HepG2 (cell line): ENCODE data around the gene SYNM. TPM values are rescaled to one million over a fixed set of nuclear protein-coding genes. Genes with fewer than 3 reads are reported as not detected.

Experiments used
- ATAC-seq: fragments of 200-7000 bp; cut with Tn5 transposase; 3 replicates; pipeline ENCODE4 v1.9.1; 2020; ENCODE audit warnings: mild to moderate bottlenecking, moderate library complexity
- BruUV-seq: library from RNA; stranded (reverse); fragments of 400-500 nt; replicated peaks from 2 replicates; lab custom pipeline; 2021; lab: Mats Ljungman, UMichigan
- CTCF ChIA-PET: fragments of 300-600 bp; formaldehyde crosslinking; extraction: SDS; loops from one replicate; lab custom pipeline; 2021; ENCODE audit warnings: low total read pairs, inconsistent platforms, low intra/inter-chr PET ratio; lab: Yijun Ruan, JAX
- POLR2A ChIA-PET: fragments of 350-600 bp; sonication (Branson Sonifier 250); formaldehyde crosslinking; loops from one replicate; lab custom pipeline; 2020; ENCODE audit warnings: antibody characterized with exemption, inconsistent platforms; lab: Yijun Ruan, JAX
- DNase-seq: peaks from one replicate; pipeline ENCODE4 v3.0.0-alpha.2; 2015; ENCODE audit warnings: low spot score
- FAIRE-seq: peaks from 3 replicates; lab custom pipeline; 2011; peaks lifted over from hg19 to GRCh38; lab: Jason Lieb, UNC
- H2AFZ ChIP-seq: one replicate; pipeline ENCODE4 v1.6.1; 2011; ENCODE audit warnings: low read length, inconsistent platforms
- H3K27ac ChIP-seq: fragments of 300-600 bp; 3 replicates; pipeline ENCODE4 v1.8.0; 2011; ENCODE audit warnings: mixed run types, mild to moderate bottlenecking, mixed read lengths, low read length, inconsistent platforms; ENCODE audit not compliant: insufficient read depth; ENCODE audit errors: extremely low read length
- H3K27me3 ChIP-seq, 2 experiments: fragments of 200-600 bp in 1 of 2; 2 replicates in 1 of 2; 3 replicates in 1 of 2; pipeline versions ENCODE4 v1.6.0 to v1.8.0; 2011; ENCODE audit warnings: low read length in 2 of 2, mild to moderate bottlenecking in 2 of 2, moderate library complexity in 2 of 2, inconsistent platforms in 1 of 2; ENCODE audit not compliant: insufficient read depth in 2 of 2, control insufficient read depth in 1 of 2
- H3K36me3 ChIP-seq, 2 experiments: fragments of 200-600 bp in 1 of 2; replicated peaks in 1 of 2; 2 replicates in 1 of 2; 3 replicates in 1 of 2; pipeline versions ENCODE4 v1.5.1 to v1.8.0; 2011; ENCODE audit warnings: low read length in 2 of 2, inconsistent platforms in 1 of 2; ENCODE audit not compliant: insufficient read depth in 2 of 2, control insufficient read depth in 1 of 2
- H3K4me1 ChIP-seq: 2 replicates; pipeline ENCODE4 v1.5.1; 2012; ENCODE audit warnings: low read length, inconsistent platforms; ENCODE audit not compliant: insufficient read depth
- H3K4me2 ChIP-seq: 2 replicates; pipeline ENCODE4 v1.6.0; 2011; ENCODE audit warnings: low read depth, low read length, inconsistent platforms
- H3K4me3 ChIP-seq, 3 experiments: fragments of 200-600 bp in 1 of 3; sonication (generic), shearing (Covaris generic) in 1 of 3; replicated peaks in 1 of 3; 2 replicates each; pipeline ENCODE4 v1.5.1; 2011 to 2016; ENCODE audit warnings: low read length in 3 of 3, inconsistent platforms in 2 of 3, low read depth in 2 of 3, mild to moderate bottlenecking in 2 of 3, control low read depth in 1 of 3, mixed read lengths in 1 of 3; ENCODE audit not compliant: insufficient read depth in 1 of 3
- H3K79me2 ChIP-seq: one replicate; pipeline ENCODE4 v1.6.1; 2011; ENCODE audit warnings: low read length, inconsistent platforms; ENCODE audit not compliant: insufficient read depth
- H3K9ac ChIP-seq: 2 replicates; pipeline ENCODE4 v1.6.0; 2011; ENCODE audit warnings: mild to moderate bottlenecking, low read depth, low read length, inconsistent platforms; ENCODE audit not compliant: insufficient read depth
- H3K9me3 ChIP-seq: 2 replicates; pipeline ENCODE4 v1.5.1; 2012; ENCODE audit warnings: mild to moderate bottlenecking, low read length
- H4K20me1 ChIP-seq: 2 replicates; pipeline ENCODE4 v1.6.0; 2011; ENCODE audit warnings: inconsistent platforms, mild to moderate bottlenecking, low read length, moderate library complexity; ENCODE audit not compliant: insufficient read depth
- MEIS1 ChIP-seq: sonication (generic); formaldehyde crosslinking; IDR thresholded peaks from 2 replicates; pipeline ENCODE4 v1.9.0; 2021; ENCODE audit warnings: mild to moderate bottlenecking, missing genetic modification reagents, moderate library complexity, borderline replicate concordance
- MTERF4 ChIP-seq: sonication (generic); formaldehyde crosslinking; IDR thresholded peaks from 2 replicates; pipeline ENCODE4 v1.8.0; 2023; ENCODE audit warnings: mild to moderate bottlenecking, missing genetic modification reagents
- SMARCE1 ChIP-seq: fragments of 450-650 bp; IDR thresholded peaks from 2 replicates; pipeline ENCODE4 v1.6.1; 2017; ENCODE audit warnings: borderline replicate concordance
- TCF7L2 ChIP-seq: IDR thresholded peaks from 2 replicates; pipeline ENCODE4 v1.6.1; 2011; ENCODE audit warnings: mild to moderate bottlenecking, low read depth, low read length, moderate library complexity
- ZNF24 ChIP-seq: fragments of 450-650 bp; IDR thresholded peaks from 2 replicates; pipeline ENCODE4 v1.6.1; 2017; ENCODE audit warnings: antibody characterized with exemption, mild to moderate bottlenecking
- WGBS: methylation state at CpG from one replicate; pipeline ENCODE4 v1.1.6; 2017; ENCODE audit warnings: low lambda C conversion rate; 5-methylcytosine and 5-hydroxymethylcytosine counted together
- in situ Hi-C: cut with HindIII; loops from 2 replicates; pipeline ENCODE4 v1.10.0; 2017; ENCODE audit warnings: low pct_unique_long_range_greater_than_20kb; ENCODE audit not compliant: extremely low pct_ligation_motif_present
- intact Hi-C: fragments of 100-400 bp; cut with micrococcal nuclease; formaldehyde crosslinking; loops from one replicate; pipeline ENCODE4 v1.10.0; 2022; ENCODE audit not compliant: unreplicated experiment
- polyA plus RNA-seq, 8 experiments: library from polyadenylated mRNA; depleted of rRNA in 3 of 8; stranded (reverse) in 7 of 8; unstranded in 1 of 8; fragments of >200 nt; fragmentation: Illumina TruSeq in 4 of 8; extraction: Trizol in 4 of 8; gene quantifications; 2 replicates each; pipeline versions ENCODE4 v1.2.1 to v1.2.3, GENCODE V29; 2011 to 2016; ENCODE audit warnings: low read depth in 4 of 8, missing spikeins in 1 of 8, mixed read lengths in 1 of 8; ENCODE audit not compliant: insufficient read depth in 1 of 8
- total RNA-seq, 5 experiments: library from RNA; depleted of rRNA; stranded (reverse); fragments of >200 nt; fragmentation: Illumina TruSeq; extraction: Trizol; gene quantifications; 2 replicates each; pipeline ENCODE4 v1.2.3, GENCODE V29; 2016; ENCODE audit warnings: low read depth in 1 of 5

The SYNM gene
- total and polyA plus RNA-seq, 2 of the 13 experiments (the other 11 are each of a cell fraction or from before 2014, with no cell fraction given), result 1.1 to 3.7 TPM

- Histone ChIP-seq H4K20me1 (no peaks in the 10 kb centered on the region), H3K27me3 (no peaks in the 10 kb centered on the region), H3K79me2 (no peaks in the 10 kb centered on the region), H2AFZ (no peak overlapping the region), H3K27ac (no peak overlapping the region), H3K9me3 (no peaks in the 10 kb centered on the region), H3K4me2 (no peak overlapping the region), H3K4me1 (peaks cover 40% of the 10 kb centered on the region), H3K9ac (no peak overlapping the region), H3K36me3 (peaks cover 0 to 4% of the 10 kb centered on the region in 2 experiments; a peak in 1 of 5 replicates), H3K4me3 (no peak overlapping the region)
- ChIA-PET POLR2A (no interaction called here), CTCF (no interaction called here)
- DNase-seq (no peak), FAIRE-seq (no peak), ATAC-seq (no peak)
- TF ChIP-seq TCF7L2, result no peak
- TF ChIP-seq ZNF24, result peak; percentile 37; the same call in 1 of the 2 replicates
- WGBS, result 96% methylated on average over 3 of the region's 3 CpGs
- no TSS peak for BruUV-seq
- intact Hi-C loops, result no loop called here
- in situ Hi-C loops, result no loop called here
Measured at GRCh38 chr15:99127773-99128172, 22.9 kb downstream of the SYNM start.

GRCh38 chr15:99128411-99128810, 23.5 kb downstream of the SYNM start:
- intact Hi-C loops (no loop called here), in situ Hi-C loops (no loop called here)
- POLR2A ChIA-PET, result no interaction called here
- no peak for DNase-seq
- no TSS peak for BruUV-seq
- no peak overlapping the region for H3K27ac ChIP-seq
- no peaks in the 10 kb centered on the region for H4K20me1 ChIP-seq
- no peak overlapping the region for H3K9ac ChIP-seq
- H3K9me3 ChIP-seq, result no peaks in the 10 kb centered on the region
- 97% methylated on average over 5 of the region's 6 CpGs for WGBS
- no peak overlapping the region for H3K4me2 ChIP-seq
- CTCF ChIA-PET, result no interaction called here
- no peak overlapping the region for H3K4me3 ChIP-seq
- peaks cover 0 to 4% of the 10 kb centered on the region in 2 experiments; a peak in 1 of 5 replicates for H3K36me3 ChIP-seq
- no peak for ATAC-seq
- H3K4me1 ChIP-seq, result peaks cover 36% of the 10 kb centered on the region
- no peak for FAIRE-seq
- no peaks in the 10 kb centered on the region for H3K27me3 ChIP-seq
- no peak overlapping the region for H2AFZ ChIP-seq
- H3K79me2 ChIP-seq, result no peaks in the 10 kb centered on the region
- TF ChIP-seq MEIS1 (CRISPR knock-in tag) (no peak), MTERF4 (CRISPR knock-in tag) (no peak), SMARCE1 (no peak)
- TF ChIP-seq, all 625 proteins: peak for 0
